HCT116 (cell line): Measurements from ENCODE around the gene CNTN5. TPM values are rescaled to one million over a fixed set of nuclear protein-coding genes. Genes with fewer than 3 reads are reported as not detected.

Experiments used
- ATAC-seq: fragments of 200-7000 bp; cut with Tn5 transposase; 2 replicates; pipeline ENCODE4 v1.9.1; 2020; ENCODE audit warnings: mild to moderate bottlenecking, moderate library complexity
- BruUV-seq: library from RNA; stranded (reverse); fragments of 400-500 nt; replicated peaks from 2 replicates; lab custom pipeline; 2021; lab: Mats Ljungman, UMichigan
- CTCF ChIA-PET: fragments of 300-600 bp; sonication (Branson Sonifier 250); formaldehyde crosslinking; loops from one replicate; lab custom pipeline; 2021; ENCODE audit warnings: antibody characterized with exemption; lab: Charles Lee
- POLR2A ChIA-PET: fragments of 300-600, 350-600 bp; sonication (Branson Sonifier 250); formaldehyde crosslinking; loops from one replicate; lab custom pipeline; 2021; ENCODE audit warnings: antibody characterized with exemption; lab: Charles Lee
- RAD21 ChIA-PET, 2 experiments: fragments of 300-600 bp; sonication (Branson Sonifier 250); formaldehyde crosslinking; loops; one replicate each; lab custom pipeline; 2023; ENCODE audit warnings: low total read pairs in 2 of 2; ENCODE audit not compliant: uncharacterized antibody in 2 of 2, unreplicated experiment in 2 of 2, low non-redundant PET in 1 of 2; lab: Charles Lee
- DNase-seq: peaks from one replicate; pipeline ENCODE4 v3.0.0-alpha.2; 2010; ENCODE audit warnings: low read depth, low spot score
- H2AFZ ChIP-seq: fragments of 200-600 bp; shearing (Covaris generic), sonication (generic); 2 replicates; pipeline ENCODE4 v1.6.1; 2017; ENCODE audit warnings: low read depth, mixed run types, mixed read lengths, antibody characterized with exemption, low read length; ENCODE audit not compliant: poor library complexity, severe bottlenecking
- H3K27ac ChIP-seq: 2 replicates; pipeline ENCODE4 v1.5.1; 2012; ENCODE audit warnings: low read depth, low read length
- H3K27me3 ChIP-seq: fragments of 200-600 bp; sonication (generic); 2 replicates; pipeline ENCODE4 v1.6.1; 2016; ENCODE audit warnings: mixed run types, low read length, mixed read lengths; ENCODE audit not compliant: insufficient read depth
- H3K36me3 ChIP-seq, 2 experiments: fragments of 200-500 bp in 1 of 2; fragments of 200-600 bp in 1 of 2; sonication (Bioruptor generic) in 1 of 2; sonication (generic) in 1 of 2; 2 replicates each; pipeline versions ENCODE4 v1.5.1 to v1.6.1; 2014 to 2016; ENCODE audit warnings: low read length in 2 of 2, inconsistent platforms in 1 of 2, mixed read lengths in 1 of 2, mixed run types in 1 of 2; ENCODE audit not compliant: insufficient read depth in 2 of 2, control insufficient read depth in 1 of 2
- H3K4me1 ChIP-seq, 2 experiments: fragments of 200-600 bp in 1 of 2; sonication (generic) in 1 of 2; 2 replicates each; pipeline versions ENCODE4 v1.5.1 to v1.6.1; 2012 to 2017; ENCODE audit warnings: low read length in 2 of 2, inconsistent platforms in 1 of 2, mild to moderate bottlenecking in 1 of 2, mixed read lengths in 1 of 2, mixed run types in 1 of 2, moderate library complexity in 1 of 2; ENCODE audit not compliant: insufficient read depth in 2 of 2, control insufficient read depth in 1 of 2
- H3K4me2 ChIP-seq: fragments of 200-600 bp; sonication (generic); 2 replicates; pipeline ENCODE4 v1.6.1; 2017; ENCODE audit warnings: mixed run types, low read length, mixed read lengths
- H3K4me3 ChIP-seq, 2 experiments: fragments of 200-600 bp in 1 of 2; sonication (generic) in 1 of 2; replicated peaks in 1 of 2; 2 replicates each; pipeline ENCODE4 v1.5.1; 2011 to 2016; ENCODE audit warnings: low read length in 2 of 2, control low read depth in 1 of 2, low read depth in 1 of 2, mild to moderate bottlenecking in 1 of 2, mixed read lengths in 1 of 2, mixed run types in 1 of 2
- H3K79me2 ChIP-seq: fragments of 200-600 bp; sonication (generic); 2 replicates; pipeline ENCODE4 v1.6.1; 2017; ENCODE audit warnings: mild to moderate bottlenecking, mixed run types, low read length, moderate library complexity, mixed read lengths; ENCODE audit not compliant: insufficient read depth
- H3K9ac ChIP-seq: fragments of 200-600 bp; sonication (generic); 2 replicates; pipeline ENCODE4 v1.6.1; 2016; ENCODE audit warnings: low read length, mixed read lengths
- H3K9me2 ChIP-seq: fragments of 200-600 bp; sonication (generic), shearing (Covaris generic); 2 replicates; pipeline ENCODE4 v1.6.1; 2017; ENCODE audit warnings: mixed run types, mild to moderate bottlenecking, moderate library complexity; ENCODE audit not compliant: insufficient read depth
- H3K9me3 ChIP-seq, 2 experiments: fragments of 200-500 bp in 1 of 2; fragments of 200-600 bp in 1 of 2; sonication (Bioruptor generic) in 1 of 2; sonication (generic) in 1 of 2; 2 replicates each; pipeline ENCODE4 v1.6.1; 2014 to 2017; ENCODE audit warnings: low read length in 2 of 2, mixed read lengths in 2 of 2, inconsistent platforms in 1 of 2, low read depth in 1 of 2, mild to moderate bottlenecking in 1 of 2, mixed run types in 1 of 2, moderate library complexity in 1 of 2; ENCODE audit not compliant: control insufficient read depth in 1 of 2, insufficient read depth in 1 of 2
- H4K20me1 ChIP-seq: fragments of 200-600 bp; sonication (generic), shearing (Covaris generic); 2 replicates; pipeline ENCODE4 v1.6.1; 2017; ENCODE audit warnings: mixed run types, mild to moderate bottlenecking, moderate library complexity; ENCODE audit not compliant: insufficient read depth
- EZH2 ChIP-seq: fragments of 200-600 bp; sonication (generic); IDR thresholded peaks from 2 replicates; pipeline ENCODE4 v1.6.1; 2017; ENCODE audit warnings: antibody characterized with exemption, mixed run types
- YY1 ChIP-seq: IDR thresholded peaks from 2 replicates; pipeline ENCODE4 v1.6.1; 2011; ENCODE audit warnings: low read length, low read depth, moderate library complexity, mild to moderate bottlenecking; ENCODE audit not compliant: insufficient replicate concordance; ENCODE audit errors: extremely low read depth
- intact Hi-C: fragments of 100-400 bp; cut with micrococcal nuclease; formaldehyde crosslinking; loops from 2 replicates; pipeline ENCODE4 v1.10.0; 2022
- total RNA-seq: library from RNA; stranded (reverse); gene quantifications from one replicate; pipeline ENCODE4 v1.2.1, GENCODE V29; 2021; ENCODE audit not compliant: unreplicated experiment
- TF ChIP-seq, protein P1 (sequence below): IDR thresholded peaks from 2 replicates; pipeline ENCODE4 v1.6.1; 2012; ENCODE audit warnings: low read depth

Gene CNTN5
- total RNA-seq, 1 experiment from 2014 or later = not detected

DNA sequence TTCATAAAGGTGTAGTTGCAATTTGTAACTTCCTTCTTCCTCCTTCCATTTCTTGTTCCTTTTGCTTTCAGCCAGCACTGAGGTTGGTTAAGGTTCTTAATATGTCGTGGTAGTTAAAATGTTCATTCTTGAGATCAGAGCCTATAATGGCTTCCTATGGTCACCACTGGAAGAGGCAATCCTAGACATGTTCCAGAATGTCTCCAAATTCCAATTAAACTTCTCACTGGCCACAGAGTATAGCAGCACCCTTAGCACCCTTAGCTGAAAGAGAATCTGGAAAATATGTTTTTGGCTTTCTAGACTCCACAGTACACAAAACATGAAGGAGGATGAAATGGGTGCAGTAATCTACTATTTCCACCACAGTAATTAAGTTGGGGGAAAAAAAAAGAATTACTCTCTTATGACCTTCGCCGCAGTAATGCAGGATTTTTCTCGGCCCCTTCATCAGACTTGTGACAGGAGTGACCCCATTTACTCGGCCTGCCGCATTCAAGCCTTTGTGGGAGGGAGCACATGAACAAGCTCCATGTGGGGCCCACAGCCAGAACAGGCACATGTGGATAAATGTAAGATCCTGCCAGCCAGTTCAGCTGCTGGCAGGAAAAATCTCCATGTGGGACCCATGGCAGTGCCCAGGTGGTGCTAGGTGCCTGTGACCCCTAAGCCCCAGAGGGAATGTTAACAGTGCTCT is 1317.5 kb downstream of the CNTN5 start:
- Histone ChIP-seq H4K20me1 (no peaks in the 10 kb centered on the region), H3K4me3 (no peak overlapping the region), H3K9me3 (no peaks in the 10 kb centered on the region), H3K9me2 (no peaks in the 10 kb centered on the region), H3K4me2 (no peak overlapping the region), H2AFZ (no peak overlapping the region), H3K27ac (no peak overlapping the region)
- intact Hi-C loops = no loop called here
- ATAC-seq = no peak
- RAD21 ChIA-PET = no interaction called here
- no peak for TF ChIP-seq EZH2
- TF ChIP-seq YY1 = no peak
- TF ChIP-seq, protein P1, sequence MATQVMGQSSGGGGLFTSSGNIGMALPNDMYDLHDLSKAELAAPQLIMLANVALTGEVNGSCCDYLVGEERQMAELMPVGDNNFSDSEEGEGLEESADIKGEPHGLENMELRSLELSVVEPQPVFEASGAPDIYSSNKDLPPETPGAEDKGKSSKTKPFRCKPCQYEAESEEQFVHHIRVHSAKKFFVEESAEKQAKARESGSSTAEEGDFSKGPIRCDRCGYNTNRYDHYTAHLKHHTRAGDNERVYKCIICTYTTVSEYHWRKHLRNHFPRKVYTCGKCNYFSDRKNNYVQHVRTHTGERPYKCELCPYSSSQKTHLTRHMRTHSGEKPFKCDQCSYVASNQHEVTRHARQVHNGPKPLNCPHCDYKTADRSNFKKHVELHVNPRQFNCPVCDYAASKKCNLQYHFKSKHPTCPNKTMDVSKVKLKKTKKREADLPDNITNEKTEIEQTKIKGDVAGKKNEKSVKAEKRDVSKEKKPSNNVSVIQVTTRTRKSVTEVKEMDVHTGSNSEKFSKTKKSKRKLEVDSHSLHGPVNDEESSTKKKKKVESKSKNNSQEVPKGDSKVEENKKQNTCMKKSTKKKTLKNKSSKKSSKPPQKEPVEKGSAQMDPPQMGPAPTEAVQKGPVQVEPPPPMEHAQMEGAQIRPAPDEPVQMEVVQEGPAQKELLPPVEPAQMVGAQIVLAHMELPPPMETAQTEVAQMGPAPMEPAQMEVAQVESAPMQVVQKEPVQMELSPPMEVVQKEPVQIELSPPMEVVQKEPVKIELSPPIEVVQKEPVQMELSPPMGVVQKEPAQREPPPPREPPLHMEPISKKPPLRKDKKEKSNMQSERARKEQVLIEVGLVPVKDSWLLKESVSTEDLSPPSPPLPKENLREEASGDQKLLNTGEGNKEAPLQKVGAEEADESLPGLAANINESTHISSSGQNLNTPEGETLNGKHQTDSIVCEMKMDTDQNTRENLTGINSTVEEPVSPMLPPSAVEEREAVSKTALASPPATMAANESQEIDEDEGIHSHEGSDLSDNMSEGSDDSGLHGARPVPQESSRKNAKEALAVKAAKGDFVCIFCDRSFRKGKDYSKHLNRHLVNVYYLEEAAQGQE = no peak
- TF ChIP-seq, all 23 proteins: peak for 0
- no peaks in the 10 kb centered on the region for H3K4me1 ChIP-seq
- ChIA-PET CTCF (no interaction called here), POLR2A (no interaction called here)
- 0 out of 2 replicates have a peak, but pooled peaks cover 5% of the 10 kb centered on the region for H3K27me3 ChIP-seq
- no peak for DNase-seq
- H3K9ac ChIP-seq = no peak overlapping the region
- BruUV-seq = no TSS peak
- H3K79me2 ChIP-seq = no peaks in the 10 kb centered on the region
- H3K36me3 ChIP-seq = no peaks in the 10 kb centered on the region
